Vagina (tissue), 2 donors: ENCODE results near the gene MAP1LC3B.

Experiments used
- CTCF ChIP-seq, 3 experiments: fragments of 450-650 bp in 2 of 3; fragments of 200-600 bp in 1 of 3; sonication (generic) in 1 of 3; IDR thresholded peaks; one replicate each; pipeline ENCODE4 v1.5.1; 2017 to 2019; ENCODE audit warnings: antibody characterized with exemption in 3 of 3, mild to moderate bottlenecking in 2 of 3, moderate library complexity in 2 of 3
- POLR2A ChIP-seq, 2 donors: fragments of 450-650 bp; IDR thresholded peaks; one replicate each; pipeline ENCODE4 v1.6.1; 2017; ENCODE audit warnings: antibody characterized with exemption in 2 of 2, mild to moderate bottlenecking in 2 of 2, moderate library complexity in 2 of 2

GRCh38 chr16:87414251-87414680 is 22.1 kb downstream of the MAP1LC3B start:
- no peak for TF ChIP-seq CTCF (IDR thresholded peaks at IDR 0.05)
- TF ChIP-seq POLR2A (IDR thresholded peaks at IDR 0.05): no peak
